H1 (cell line): ENCODE results near the gene MTR. TPM values are rescaled to one million over a fixed set of nuclear protein-coding genes. Genes with fewer than 3 reads are reported as not detected.

Experiments
- CTCF ChIA-PET: fragments of 300-600 bp; sonication (Branson Sonifier 250); formaldehyde crosslinking; loops from one replicate; lab custom pipeline; 2021; ENCODE audit not compliant: partially characterized antibody; lab: Charles Lee
- POLR2A ChIA-PET: fragments of 300-600 bp; sonication (Branson Sonifier 250); formaldehyde crosslinking; loops from one replicate; lab custom pipeline; 2021; ENCODE audit warnings: inconsistent platforms; ENCODE audit not compliant: partially characterized antibody; lab: Charles Lee
- DNase-seq, 2 experiments: peaks; one replicate each; pipeline versions ENCODE4 v3.0.0 to v3.0.0-alpha.2; 2010 to 2022; ENCODE audit warnings: low spot score in 2 of 2, low read depth in 1 of 2, mixed read lengths in 1 of 2
- FAIRE-seq: peaks from 2 replicates; lab custom pipeline; 2011; peaks lifted over from hg19 to GRCh38; lab: Jason Lieb, UNC
- H2AFZ ChIP-seq: 2 replicates; pipeline ENCODE4 v1.8.1; 2012; ENCODE audit warnings: low read length, inconsistent platforms
- H2AK5ac ChIP-seq: 2 replicates; pipeline ENCODE4 v1.6.1; 2013; ENCODE audit warnings: low read depth, low read length
- H2BK120ac ChIP-seq: replicated peaks from 2 replicates; pipeline ENCODE3; 2013; ENCODE audit warnings: low read depth, low read length, inconsistent platforms
- H2BK12ac ChIP-seq: 2 replicates; pipeline ENCODE4 v1.6.1; 2013; ENCODE audit warnings: low read depth, low read length
- H2BK15ac ChIP-seq: 2 replicates; pipeline ENCODE4 v1.6.1; 2013; ENCODE audit warnings: low read length
- H2BK20ac ChIP-seq: 2 replicates; pipeline ENCODE4 v1.6.1; 2013; ENCODE audit warnings: low read length
- H2BK5ac ChIP-seq: 2 replicates; pipeline ENCODE4 v1.6.1; 2013; ENCODE audit warnings: low read depth, low read length
- H3K14ac ChIP-seq: 2 replicates; pipeline ENCODE4 v1.6.1; 2013; ENCODE audit warnings: inconsistent platforms; ENCODE audit not compliant: insufficient read length
- H3K18ac ChIP-seq: 2 replicates; pipeline ENCODE4 v1.6.1; 2013; ENCODE audit warnings: low read length; ENCODE audit errors: extremely low read depth
- H3K23ac ChIP-seq: 2 replicates; pipeline ENCODE4 v1.6.1; 2013; ENCODE audit warnings: inconsistent platforms; ENCODE audit not compliant: insufficient read length
- H3K23me2 ChIP-seq: 2 replicates; pipeline ENCODE4 v1.6.1; 2013; ENCODE audit warnings: low read depth, low read length
- H3K27ac ChIP-seq: 2 replicates; pipeline ENCODE4 v1.6.1; 2011; ENCODE audit warnings: low read depth, low read length, inconsistent platforms
- H3K27me3 ChIP-seq, 4 experiments: replicated peaks in 1 of 4; 1 replicate in 1 of 4; 2 replicates in 3 of 4; pipeline versions ENCODE4 v1.6.1 to v1.8.1; 2011 to 2013; ENCODE audit warnings: low read length in 3 of 4, mild to moderate bottlenecking in 3 of 4, inconsistent platforms in 2 of 4, mixed read lengths in 2 of 4, moderate library complexity in 1 of 4; ENCODE audit not compliant: control insufficient read depth in 3 of 4, insufficient read depth in 3 of 4; ENCODE audit errors: extremely low read depth in 1 of 4
- H3K36me3 ChIP-seq, 4 experiments: 2 replicates each; pipeline versions ENCODE4 v1.6.1 to v1.8.1; 2011 to 2013; ENCODE audit warnings: mild to moderate bottlenecking in 4 of 4, low read length in 3 of 4, moderate library complexity in 2 of 4, control low read depth in 1 of 4, inconsistent platforms in 1 of 4; ENCODE audit not compliant: insufficient read depth in 4 of 4, control insufficient read depth in 2 of 4
- H3K4ac ChIP-seq: replicated peaks from 2 replicates; pipeline ENCODE3; 2013; ENCODE audit warnings: low read length, low read depth, mixed read lengths, inconsistent platforms; ENCODE audit not compliant: insufficient read length
- H3K4me1 ChIP-seq, 4 experiments: replicated peaks in 1 of 4; 1 replicate in 1 of 4; 2 replicates in 3 of 4; pipeline versions ENCODE4 v1.6.1 to v1.8.1; 2011 to 2013; ENCODE audit warnings: low read length in 3 of 4, inconsistent platforms in 2 of 4, mixed read lengths in 1 of 4; ENCODE audit not compliant: insufficient read depth in 4 of 4, control insufficient read depth in 3 of 4
- H3K4me2 ChIP-seq, 2 experiments: 2 replicates each; pipeline versions ENCODE4 v1.6.1 to v1.8.1; 2011 to 2013; ENCODE audit warnings: low read depth in 2 of 2, low read length in 2 of 2, control low read depth in 1 of 2, inconsistent platforms in 1 of 2, mild to moderate bottlenecking in 1 of 2; ENCODE audit not compliant: insufficient read depth in 1 of 2
- H3K4me3 ChIP-seq, 4 experiments: fragments of 200-600, 300-600 bp in 1 of 4; sonication (generic), shearing (Covaris generic), sonication (Bioruptor Twin) in 1 of 4; 2 replicates each; pipeline versions ENCODE4 v1.5.1 to v1.8.1; 2011 to 2016; ENCODE audit warnings: low read length in 4 of 4, low read depth in 3 of 4, control low read depth in 2 of 4, inconsistent platforms in 2 of 4, mild to moderate bottlenecking in 2 of 4, mixed read lengths in 1 of 4, moderate library complexity in 1 of 4; ENCODE audit not compliant: insufficient read depth in 2 of 4; ENCODE audit errors: extremely low read depth in 1 of 4
- H3K56ac ChIP-seq: replicated peaks from 2 replicates; pipeline ENCODE3; 2013; ENCODE audit warnings: low read depth, mild to moderate bottlenecking, mixed read lengths, low read length, inconsistent platforms; ENCODE audit not compliant: insufficient read length
- H3K79me1 ChIP-seq: 2 replicates; pipeline ENCODE4 v1.6.1; 2013; ENCODE audit warnings: low read depth, low read length, control low read depth
- H3K79me2 ChIP-seq, 2 experiments: 2 replicates each; pipeline versions ENCODE4 v1.6.1 to v1.8.1; 2012 to 2013; ENCODE audit warnings: low read length in 2 of 2, mild to moderate bottlenecking in 2 of 2, inconsistent platforms in 1 of 2; ENCODE audit not compliant: insufficient read depth in 2 of 2, control insufficient read depth in 1 of 2
- H3K9ac ChIP-seq, 4 experiments: replicated peaks in 1 of 4; 1 replicate in 1 of 4; 2 replicates in 3 of 4; pipeline versions ENCODE4 v1.6.1 to v1.8.1; 2011 to 2013; ENCODE audit warnings: low read depth in 3 of 4, low read length in 3 of 4, control low read depth in 2 of 4, mild to moderate bottlenecking in 2 of 4, moderate library complexity in 2 of 4, inconsistent platforms in 1 of 4; ENCODE audit errors: extremely low read depth in 1 of 4
- H3K9me3 ChIP-seq, 2 experiments: 2 replicates each; pipeline versions ENCODE4 v1.6.1 to v1.8.1; 2012 to 2013; ENCODE audit warnings: mild to moderate bottlenecking in 2 of 2, moderate library complexity in 2 of 2, control low read depth in 1 of 2, inconsistent platforms in 1 of 2, low read depth in 1 of 2, low read length in 1 of 2, mixed read lengths in 1 of 2; ENCODE audit not compliant: insufficient read depth in 2 of 2
- H4K20me1 ChIP-seq, 2 experiments: replicated peaks in 1 of 2; 2 replicates each; pipeline versions ENCODE3 to v1.8.1; 2011 to 2013; ENCODE audit warnings: inconsistent platforms in 2 of 2, low read length in 2 of 2, mild to moderate bottlenecking in 1 of 2; ENCODE audit not compliant: insufficient read depth in 2 of 2, control insufficient read depth in 1 of 2
- H4K5ac ChIP-seq: 2 replicates; pipeline ENCODE4 v1.6.1; 2013; ENCODE audit warnings: low read length, low read depth, mixed read lengths, inconsistent platforms; ENCODE audit not compliant: insufficient read length
- H4K8ac ChIP-seq: 2 replicates; pipeline ENCODE4 v1.8.0; 2013; ENCODE audit warnings: mild to moderate bottlenecking, moderate library complexity, low read length, inconsistent platforms; ENCODE audit not compliant: insufficient read depth; ENCODE audit errors: extremely low read depth
- H4K91ac ChIP-seq: replicated peaks from 2 replicates; pipeline ENCODE3; 2013; ENCODE audit warnings: low read length, mixed read lengths, inconsistent platforms; ENCODE audit not compliant: insufficient read length
- ASH2L ChIP-seq: fragments of 200-600, 300-600 bp; sonication (generic); IDR thresholded peaks from one replicate; pipeline ENCODE4 v1.7.1; 2017; ENCODE audit warnings: low read length
- CBX8 ChIP-seq: fragments of 300-800, 300-1000 bp; sonication (generic); IDR thresholded peaks from 2 replicates; pipeline ENCODE4 v1.7.1; 2016; ENCODE audit warnings: low read depth, low read length, borderline replicate concordance
- CEBPB ChIP-seq: IDR thresholded peaks from 2 replicates; pipeline ENCODE4 v1.6.1; 2012; ENCODE audit warnings: low read depth, low read length
- EP300 ChIP-seq, 2 experiments: IDR thresholded peaks; 1 replicate in 1 of 2; 2 replicates in 1 of 2; pipeline ENCODE4 v1.6.1; 2011 to 2012; ENCODE audit warnings: low read depth in 2 of 2, low read length in 2 of 2, mild to moderate bottlenecking in 2 of 2, borderline replicate concordance in 1 of 2, inconsistent platforms in 1 of 2, moderate library complexity in 1 of 2
- PHF8 ChIP-seq: fragments of 200-600 bp; sonication (generic); conservative IDR thresholded peaks from 2 replicates; pipeline ENCODE4 v1.7.1; 2012; ENCODE audit warnings: low read depth, mild to moderate bottlenecking, inconsistent platforms, low read length, moderate library complexity
- RNF2 ChIP-seq: fragments of 200-900, 300-1000 bp; sonication (generic); IDR thresholded peaks from 2 replicates; pipeline ENCODE4 v1.7.1; 2016; ENCODE audit warnings: borderline replicate concordance, low read depth, mild to moderate bottlenecking, antibody characterized with exemption, low read length; ENCODE audit not compliant: poor library complexity, severe bottlenecking; ENCODE audit errors: missing control alignments
- SP1 ChIP-seq: IDR thresholded peaks from 2 replicates; pipeline ENCODE4 v1.6.1; 2011; ENCODE audit warnings: low read depth, low read length
- SRF ChIP-seq: IDR thresholded peaks from 2 replicates; pipeline ENCODE4 v1.6.1; 2011; ENCODE audit warnings: mild to moderate bottlenecking, low read depth, low read length, moderate library complexity
- SUZ12 ChIP-seq: fragments of 200-600 bp; sonication (generic); IDR thresholded peaks from 2 replicates; pipeline ENCODE4 v1.6.1; 2012; ENCODE audit warnings: mild to moderate bottlenecking, inconsistent platforms, low read length, moderate library complexity, mixed read lengths
- TAF7 ChIP-seq: optimal IDR thresholded peaks from 2 replicates; pipeline ENCODE3; 2011; ENCODE audit warnings: low read depth, mild to moderate bottlenecking, inconsistent platforms, low read length, moderate library complexity, borderline replicate concordance
- TEAD4 ChIP-seq: IDR thresholded peaks from 2 replicates; pipeline ENCODE4 v1.6.1; 2012; ENCODE audit warnings: low read depth, low read length, inconsistent platforms, mixed read lengths
- WGBS, 2 experiments: shearing (Covaris generic) in 1 of 2; methylation state at CpG; one replicate each; pipeline versions ENCODE4 v1.1.6 to v1.1.7; 2013 to 2015; ENCODE audit warnings: low lambda C conversion rate in 2 of 2, mixed read lengths in 2 of 2, inconsistent platforms in 1 of 2, low coverage in 1 of 2, missing lambda C conversion rate in 1 of 2; ENCODE audit not compliant: insufficient replicate concordance in 2 of 2, insufficient coverage in 1 of 2, insufficient read length in 1 of 2; ENCODE audit errors: extremely low coverage in 1 of 2, missing lambda C conversion rate in 1 of 2; 5-methylcytosine and 5-hydroxymethylcytosine counted together
- polyA plus RNA-seq, 7 experiments: library from polyadenylated mRNA; depleted of rRNA in 3 of 7; stranded (reverse) in 5 of 7; unstranded in 2 of 7; fragments of >200 nt in 5 of 7; fragments of 200-250 nt in 2 of 7; gene quantifications; 1 replicate in 5 of 7; 2 replicates in 1 of 7; 4 replicates in 1 of 7; pipeline versions ENCODE4 v1.2.1 to v1.2.3, GENCODE V29; 2011 to 2013; ENCODE audit warnings: missing spikeins in 2 of 7, mixed read lengths in 2 of 7
- total RNA-seq: library from RNA; stranded (reverse); fragmentation: NEBNext Ultra II Directional; extraction: Animal tissue kit (Norgen Biotek cat#: 25700); gene quantifications from 2 replicates; pipeline ENCODE4 v1.2.1, GENCODE V29; 2021

Gene MTR
- total and polyA plus RNA-seq, 2 of the 8 experiments (the other 6 are each of a cell fraction or from before 2014, with no cell fraction given), result 4.8 to 27.4 TPM

DNA sequence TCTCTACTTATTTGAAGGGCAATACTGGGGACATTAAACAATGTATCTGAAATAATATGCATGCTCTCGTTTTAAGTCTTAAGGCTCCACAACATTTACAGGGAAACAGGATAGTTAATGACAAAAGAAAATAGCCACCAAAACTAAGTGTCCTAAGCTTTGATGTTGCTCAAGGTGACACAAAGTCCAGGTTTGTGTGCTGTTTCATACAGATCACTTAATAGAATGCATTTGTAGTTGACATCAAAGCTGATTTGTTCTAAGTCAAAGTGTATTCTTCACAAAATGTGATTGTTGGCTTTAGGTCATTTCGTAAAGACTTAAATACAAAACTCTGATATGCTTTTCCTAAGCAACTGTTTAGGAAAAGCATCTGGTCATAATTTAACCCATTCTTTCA lies 37.5 kb upstream of the MTR start:
- peaks cover 0 to 5% (median 0%) of the 10 kb centered on the region in 4 experiments; a peak in 1 of 8 replicates for H3K36me3 ChIP-seq
- no peak for DNase-seq
- no peak for TF ChIP-seq CBX8
- no peak for TF ChIP-seq SP1
- TF ChIP-seq RNF2, result no peak
- no peak for TF ChIP-seq SUZ12
- no peak for TF ChIP-seq PHF8
- no peak for TF ChIP-seq ASH2L
- no peak for TF ChIP-seq EP300 (IDR thresholded peaks at IDR 0.05; ENCODE audit: borderline replicate concordance in 1 of 2, low read depth in 2 of 2, low read length in 2 of 2)
- TF ChIP-seq SRF, result no peak
- TF ChIP-seq CEBPB, result no peak
- TF ChIP-seq TEAD4, result no peak
- TF ChIP-seq TAF7, result no peak

More for the DNA sequence above, 37.5 kb upstream of the MTR start:
- Histone ChIP-seq H2BK20ac (no peak overlapping the region), H3K79me1 (no peaks in the 10 kb centered on the region), H3K9me3 (no peaks in the 10 kb centered on the region), H3K14ac (no peak overlapping the region), H3K27ac (no peak overlapping the region), H4K20me1 (no peaks in the 10 kb centered on the region), H3K27me3 (no peaks in the 10 kb centered on the region), H3K79me2 (no peaks in the 10 kb centered on the region), H3K56ac (no peak overlapping the region), H3K9ac (no peak overlapping the region), H2BK120ac (no peak overlapping the region), H3K23ac (no peak overlapping the region), H2AFZ (no peak overlapping the region), H4K5ac (no peak overlapping the region), H3K4me3 (no peak overlapping the region), H4K91ac (no peak overlapping the region), H4K8ac (no peak overlapping the region), H2AK5ac (no peak overlapping the region), H2BK12ac (no peak overlapping the region), H3K23me2 (no peaks in the 10 kb centered on the region), H2BK5ac (no peak overlapping the region), H3K4me2 (no peak overlapping the region), H3K4me1 (no peaks in the 10 kb centered on the region), H3K4ac (no peak overlapping the region), H2BK15ac (no peak overlapping the region), H3K18ac (no peak overlapping the region)
- ChIA-PET POLR2A (no interaction called here), CTCF (interaction anchor here (1.4 to 3.4 kb wide), 4 partner anchors 9 to 43 kb away, joined by 4 to 34 read pairs (median 10); no protein-coding TSS in a partner anchor)
- 88% methylated on average over 2 of the region's 2 CpGs; no CpG with 5 or more reads in 1 of the 2 experiments for WGBS, 2 experiments
- no peak for FAIRE-seq
